Gastrocnemius medialis (tissue), 4 donors: ENCODE measurements around the gene TM4SF1. TPM values are rescaled to one million over a fixed set of nuclear protein-coding genes. Genes with fewer than 3 reads are reported as not detected.
A peak's percentile ranks its signal among the peaks of the same experiment; 100 is the strongest.

Experiments
- ATAC-seq, 2 donors: fragments of 150-250 bp; one replicate each; pipeline ENCODE4 v1.9.1; 2016
- DNase-seq, 2 donors: peaks; one replicate each; pipeline ENCODE4 v3.0.0-alpha.2; 2019
- H3K27ac ChIP-seq, 4 donors: fragments of 200-600 bp; sonication (generic); 1 replicate in 1 of 4; 2 replicates in 3 of 4; pipeline ENCODE4 v1.5.1; 2016 to 2018; ENCODE audit warnings: mild to moderate bottlenecking in 2 of 4, moderate library complexity in 1 of 4
- H3K27me3 ChIP-seq, 3 donors: fragments of 200-600 bp; sonication (generic) in 2 of 3; 1 replicate in 1 of 3; 2 replicates in 2 of 3; pipeline versions ENCODE4 v1.5.1 to v1.6.0; 2016 to 2019; ENCODE audit warnings: mild to moderate bottlenecking in 1 of 3, moderate library complexity in 1 of 3
- H3K36me3 ChIP-seq, 2 donors: fragments of 200-600 bp; sonication (generic) in 1 of 2; one replicate each; pipeline ENCODE4 v1.5.1; 2017 to 2018
- H3K4me1 ChIP-seq, 2 donors: fragments of 200-600 bp; sonication (generic) in 1 of 2; one replicate each; pipeline ENCODE4 v1.5.1; 2016 to 2017; ENCODE audit warnings: mild to moderate bottlenecking in 2 of 2
- H3K4me3 ChIP-seq, 4 donors: fragments of 200-600 bp; sonication (generic) in 3 of 4; 1 replicate in 1 of 4; 2 replicates in 3 of 4; pipeline ENCODE4 v1.5.1; 2016 to 2019; ENCODE audit warnings: mild to moderate bottlenecking in 2 of 4
- H3K9me3 ChIP-seq, 3 donors: fragments of 200-600 bp; sonication (generic) in 2 of 3; 1 replicate in 1 of 3; 2 replicates in 2 of 3; pipeline ENCODE4 v1.5.1; 2016 to 2019
- POLR2A ChIP-seq, 2 donors: fragments of 450-650 bp; IDR thresholded peaks; one replicate each; pipeline ENCODE4 v1.6.1; 2017; ENCODE audit warnings: antibody characterized with exemption in 2 of 2, mild to moderate bottlenecking in 2 of 2, moderate library complexity in 2 of 2
- in situ Hi-C, 4 donors: fragments of 200-750 bp; cut with MboI; loops; one replicate each; pipeline versions ENCODE4 v1.15.0 to v1.8.0; 2017; ENCODE audit warnings: low sequenced_read_pairs in 4 of 4
- intact Hi-C: fragments of 100-400 bp; cut with DNase I; formaldehyde crosslinking; loops from one replicate; pipeline ENCODE4 v1.15.1; 2023; ENCODE audit warnings: low total_unique reads
- total RNA-seq, 4 donors: library from RNA; depleted of rRNA; stranded (reverse); fragments of >200 nt; gene quantifications; one replicate each; pipeline versions ENCODE4 v1.1.0 to v1.2.3, GENCODE V29; 2016
- TF ChIP-seq, protein P1 (sequence below), 5 experiments: fragments of 450-650 bp in 3 of 5; fragments of 200-600 bp in 2 of 5; sonication (generic) in 2 of 5; IDR thresholded peaks in 4 of 5; conservative IDR thresholded peaks in 1 of 5; 1 replicate in 4 of 5; 2 replicates in 1 of 5; pipeline ENCODE4 v1.5.1; 2016 to 2019; ENCODE audit warnings: antibody characterized with exemption in 5 of 5, mild to moderate bottlenecking in 3 of 5, moderate library complexity in 3 of 5

TM4SF1 gene
- total RNA-seq, 4 donors from 2014 or later = 23.0 to 43.8 (median 38.6) TPM

GRCh38 chr3:149393345-149394160, 16.1 kb upstream of the TM4SF1 start:
- Histone ChIP-seq H3K4me3 (no peak overlapping the region), H3K9me3 (no peaks in the 10 kb centered on the region), H3K27ac (peak overlapping the region in 1 of 4 donors; percentile 1), H3K36me3 (no peaks in the 10 kb centered on the region), H3K4me1 (peaks cover 3 to 12% of the 10 kb centered on the region in 2 donors), H3K27me3 (no peaks in the 10 kb centered on the region)
- in situ Hi-C loops = loop anchor here in 2 of 4 donors (10.0 to 25.0 kb wide), 2 partner anchors 81 to 94 kb away; partner anchors contain the start of gene TM4SF4 (in 1 of the 2)
- TF ChIP-seq, protein P1, sequence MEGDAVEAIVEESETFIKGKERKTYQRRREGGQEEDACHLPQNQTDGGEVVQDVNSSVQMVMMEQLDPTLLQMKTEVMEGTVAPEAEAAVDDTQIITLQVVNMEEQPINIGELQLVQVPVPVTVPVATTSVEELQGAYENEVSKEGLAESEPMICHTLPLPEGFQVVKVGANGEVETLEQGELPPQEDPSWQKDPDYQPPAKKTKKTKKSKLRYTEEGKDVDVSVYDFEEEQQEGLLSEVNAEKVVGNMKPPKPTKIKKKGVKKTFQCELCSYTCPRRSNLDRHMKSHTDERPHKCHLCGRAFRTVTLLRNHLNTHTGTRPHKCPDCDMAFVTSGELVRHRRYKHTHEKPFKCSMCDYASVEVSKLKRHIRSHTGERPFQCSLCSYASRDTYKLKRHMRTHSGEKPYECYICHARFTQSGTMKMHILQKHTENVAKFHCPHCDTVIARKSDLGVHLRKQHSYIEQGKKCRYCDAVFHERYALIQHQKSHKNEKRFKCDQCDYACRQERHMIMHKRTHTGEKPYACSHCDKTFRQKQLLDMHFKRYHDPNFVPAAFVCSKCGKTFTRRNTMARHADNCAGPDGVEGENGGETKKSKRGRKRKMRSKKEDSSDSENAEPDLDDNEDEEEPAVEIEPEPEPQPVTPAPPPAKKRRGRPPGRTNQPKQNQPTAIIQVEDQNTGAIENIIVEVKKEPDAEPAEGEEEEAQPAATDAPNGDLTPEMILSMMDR (IDR thresholded peaks at IDR 0.05 in 4 of 5, conservative IDR thresholded peaks at IDR 0.05 in 1 of 5) = peak; percentile 64 to 80 (median 76)
- TF ChIP-seq POLR2A (IDR thresholded peaks at IDR 0.05) = no peak
- DNase-seq (peak in 1 of 2 donors; percentile 54), ATAC-seq (peak; percentile 64 to 81)
- intact Hi-C loops = loop anchor here (1.0 kb wide), 1 partner anchor 87 kb away; no protein-coding TSS in a partner anchor

DNA sequence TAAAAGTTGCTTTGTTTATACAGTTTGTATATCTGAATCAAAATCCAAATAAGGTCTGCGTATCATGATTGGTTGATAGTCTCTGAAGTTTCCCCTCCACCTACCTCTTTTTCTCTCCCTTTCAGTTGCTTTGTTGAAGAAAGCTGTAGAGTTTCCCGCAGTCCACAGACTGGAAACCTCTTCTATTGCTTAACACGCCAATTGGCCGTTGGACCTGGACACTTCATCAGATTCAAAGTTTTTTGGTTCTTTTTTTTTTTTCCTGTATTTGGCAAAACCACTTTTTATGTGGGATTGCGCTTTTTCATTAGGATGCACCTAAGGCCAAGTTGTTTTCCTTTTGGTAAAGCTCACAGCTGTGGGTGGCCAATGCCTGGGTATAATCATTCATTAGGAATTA, 14.5 kb upstream of the TM4SF1 start:
- Histone ChIP-seq H3K36me3 (no peaks in the 10 kb centered on the region), H3K9me3 (no peaks in the 10 kb centered on the region), H3K27ac (no peak overlapping the region), H3K4me1 (peaks cover 3 to 14% of the 10 kb centered on the region in 2 donors), H3K4me3 (no peak overlapping the region), H3K27me3 (no peaks in the 10 kb centered on the region)
- ATAC-seq (no peak), DNase-seq (no peak)
- in situ Hi-C loops = loop anchor here in 2 of 4 donors (10.0 to 25.0 kb wide), 2 partner anchors 83 to 95 kb away; partner anchors contain the start of gene TM4SF4 (in 1 of the 2)
- intact Hi-C loops = no loop called here
- no peak for TF ChIP-seq POLR2A (IDR thresholded peaks at IDR 0.05)
- TF ChIP-seq, protein P1 (IDR thresholded peaks at IDR 0.05 in 4 of 5, conservative IDR thresholded peaks at IDR 0.05 in 1 of 5) = no peak

GRCh38 chr3:149390772-149391212, 13.3 kb upstream of the TM4SF1 start:
- DNase-seq (no peak), ATAC-seq (no peak)
- in situ Hi-C loops (loop anchor here in 2 of 4 donors (10.0 to 25.0 kb wide), 2 partner anchors 84 to 97 kb away; partner anchors contain the start of gene TM4SF4 (in 1 of the 2)), intact Hi-C loops (no loop called here)
- no peak overlapping the region for H3K27ac ChIP-seq
- no peaks in the 10 kb centered on the region for H3K9me3 ChIP-seq
- H3K4me1 ChIP-seq = peaks cover 3 to 12% of the 10 kb centered on the region in 2 donors
- no peaks in the 10 kb centered on the region for H3K36me3 ChIP-seq
- no peaks in the 10 kb centered on the region for H3K27me3 ChIP-seq
- H3K4me3 ChIP-seq = no peak overlapping the region
- TF ChIP-seq POLR2A (IDR thresholded peaks at IDR 0.05) = no peak
- TF ChIP-seq, protein P1 (IDR thresholded peaks at IDR 0.05 in 4 of 5, conservative IDR thresholded peaks at IDR 0.05 in 1 of 5) = no peak

GRCh38 chr3:149390294-149390693, 12.8 kb upstream of the TM4SF1 start:
- Histone ChIP-seq H3K27me3 (no peaks in the 10 kb centered on the region), H3K4me3 (no peak overlapping the region), H3K9me3 (no peaks in the 10 kb centered on the region), H3K36me3 (no peaks in the 10 kb centered on the region), H3K4me1 (peaks cover 7 to 11% of the 10 kb centered on the region in 2 donors), H3K27ac (no peak overlapping the region)
- intact Hi-C loops (no loop called here), in situ Hi-C loops (loop anchor here in 2 of 4 donors (10.0 to 25.0 kb wide), 2 partner anchors 85 to 97 kb away; partner anchors contain the start of gene TM4SF4 (in 1 of the 2))
- ATAC-seq (no peak), DNase-seq (no peak)
- TF ChIP-seq, protein P1 (IDR thresholded peaks at IDR 0.05 in 4 of 5, conservative IDR thresholded peaks at IDR 0.05 in 1 of 5) = no peak
- no peak for TF ChIP-seq POLR2A (IDR thresholded peaks at IDR 0.05)
